Fibroblast of skin of back (primary cell): ENCODE results near the gene RBM33.

Experiments
- DNase-seq: peaks from one replicate; pipeline ENCODE4 v3.0.0-alpha.2; 2013

RBM33 gene

GRCh38 chr7:155752756-155753445 is 108.4 kb downstream of the RBM33 start:
- DNase-seq: no peak

- no peak for DNase-seq
Observed at GRCh38 chr7:155753446-155753965, 109.0 kb downstream of the RBM33 start.

- no peak for DNase-seq
Observed at GRCh38 chr7:155754165-155754564, 109.7 kb downstream of the RBM33 start.

GRCh38 chr7:155755026-155755425 is 110.6 kb downstream of the RBM33 start:
- no peak for DNase-seq

GRCh38 chr7:155756322-155756721 is 111.9 kb downstream of the RBM33 start:
- no peak for DNase-seq

- no peak for DNase-seq
Observed at GRCh38 chr7:155758348-155758747, 113.9 kb downstream of the RBM33 start.

- no peak for DNase-seq
Observed at GRCh38 chr7:155759740-155760430, 115.4 kb downstream of the RBM33 start.

- no peak for DNase-seq
Observed at GRCh38 chr7:155761162-155761561, 116.7 kb downstream of the RBM33 start.

GRCh38 chr7:155762036-155762435 is 117.6 kb downstream of the RBM33 start:
- no peak for DNase-seq

GRCh38 chr7:155762655-155763054 is 118.2 kb downstream of the RBM33 start:
- DNase-seq: no peak

GRCh38 chr7:155763122-155763521 is 118.7 kb downstream of the RBM33 start:
- no peak for DNase-seq

- DNase-seq: peak; percentile 69
Observed at GRCh38 chr7:155763691-155764437, 119.4 kb downstream of the RBM33 start.

GRCh38 chr7:155764438-155764793 is 120.0 kb downstream of the RBM33 start:
- DNase-seq: no peak

GRCh38 chr7:155765458-155765857 is 121.0 kb downstream of the RBM33 start:
- no peak for DNase-seq

- no peak for DNase-seq
Observed at GRCh38 chr7:155766386-155766785, 121.9 kb downstream of the RBM33 start.

GRCh38 chr7:155766966-155767916 is 122.8 kb downstream of the RBM33 start:
- no peak for DNase-seq

GRCh38 chr7:155769701-155770100 is 125.2 kb downstream of the RBM33 start:
- no peak for DNase-seq

- no peak for DNase-seq
Observed at GRCh38 chr7:155770241-155770640, 125.8 kb downstream of the RBM33 start.

- DNase-seq: no peak
Observed at GRCh38 chr7:155773531-155773930, 129.1 kb downstream of the RBM33 start.

GRCh38 chr7:155774947-155775346 is 130.5 kb downstream of the RBM33 start:
- no peak for DNase-seq

- DNase-seq: no peak
Observed at GRCh38 chr7:155775691-155776090, 131.2 kb downstream of the RBM33 start.

GRCh38 chr7:155776606-155777005 is 132.1 kb downstream of the RBM33 start:
- no peak for DNase-seq
